GM20000 (cell line): Measurements from ENCODE around the gene SPSB4.

Experiments used
- DNase-seq: peaks from one replicate; pipeline ENCODE4 v3.0.0; 2012; ENCODE audit warnings: low spot score
- CTCF ChIP-seq: IDR thresholded peaks from 2 replicates; pipeline ENCODE4 v1.5.1; 2012; ENCODE audit warnings: mild to moderate bottlenecking, control low read depth; ENCODE audit errors: extremely low read depth, missing control alignments

Gene SPSB4

GRCh38 chr3:141093971-141094684 is 43.0 kb downstream of the SPSB4 start:
- no peak for DNase-seq
- TF ChIP-seq CTCF = no peak

- TF ChIP-seq CTCF = no peak
- no peak for DNase-seq
These were observed 43.8 kb downstream of the SPSB4 start for GRCh38 chr3:141094790-141095545.

- no peak for TF ChIP-seq CTCF
- DNase-seq = no peak
These were observed 44.4 kb downstream of the SPSB4 start for GRCh38 chr3:141095546-141095937.

GRCh38 chr3:141096164-141096563 is 45.0 kb downstream of the SPSB4 start:
- no peak for TF ChIP-seq CTCF
- DNase-seq = no peak

- no peak for DNase-seq
- no peak for TF ChIP-seq CTCF
These were observed 45.8 kb downstream of the SPSB4 start for GRCh38 chr3:141096981-141097380.

GRCh38 chr3:141100112-141100511 is 49.0 kb downstream of the SPSB4 start:
- no peak for TF ChIP-seq CTCF
- no peak for DNase-seq

- no peak for DNase-seq
- no peak for TF ChIP-seq CTCF
These were observed 49.6 kb downstream of the SPSB4 start for GRCh38 chr3:141100531-141101320.
